EH (cell line): ENCODE measurements around the gene OR6S1.

Experiments used
- DNase-seq: peaks from one replicate; pipeline ENCODE4 v3.0.0-alpha.2; 2015; ENCODE audit warnings: low read depth

OR6S1 gene

DNA sequence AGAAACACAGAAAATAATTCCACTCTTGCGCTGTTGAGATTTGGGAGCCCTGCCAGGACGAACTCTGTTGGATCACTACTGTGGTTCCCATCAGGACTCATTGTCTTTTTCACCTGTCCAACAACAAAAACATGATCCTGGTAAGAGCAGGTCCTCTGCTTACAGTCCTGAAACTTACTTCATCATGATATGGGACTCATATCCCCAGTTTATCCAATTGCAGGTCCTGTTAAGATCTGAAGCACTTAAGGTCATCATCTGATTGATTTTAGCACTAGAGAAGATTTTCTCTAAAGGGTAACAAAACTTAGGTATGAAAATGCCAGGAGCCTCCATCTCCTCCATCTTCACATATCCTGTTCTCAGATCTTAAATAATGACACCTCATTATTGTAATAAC is at the start of gene OR6S1:
OR6S1 (minus strand) TSS at position 101 of the 400 bp plus-strand sequence; CDS start at position 101, 0 bp downstream.
- DNase-seq = no peak

DNA sequence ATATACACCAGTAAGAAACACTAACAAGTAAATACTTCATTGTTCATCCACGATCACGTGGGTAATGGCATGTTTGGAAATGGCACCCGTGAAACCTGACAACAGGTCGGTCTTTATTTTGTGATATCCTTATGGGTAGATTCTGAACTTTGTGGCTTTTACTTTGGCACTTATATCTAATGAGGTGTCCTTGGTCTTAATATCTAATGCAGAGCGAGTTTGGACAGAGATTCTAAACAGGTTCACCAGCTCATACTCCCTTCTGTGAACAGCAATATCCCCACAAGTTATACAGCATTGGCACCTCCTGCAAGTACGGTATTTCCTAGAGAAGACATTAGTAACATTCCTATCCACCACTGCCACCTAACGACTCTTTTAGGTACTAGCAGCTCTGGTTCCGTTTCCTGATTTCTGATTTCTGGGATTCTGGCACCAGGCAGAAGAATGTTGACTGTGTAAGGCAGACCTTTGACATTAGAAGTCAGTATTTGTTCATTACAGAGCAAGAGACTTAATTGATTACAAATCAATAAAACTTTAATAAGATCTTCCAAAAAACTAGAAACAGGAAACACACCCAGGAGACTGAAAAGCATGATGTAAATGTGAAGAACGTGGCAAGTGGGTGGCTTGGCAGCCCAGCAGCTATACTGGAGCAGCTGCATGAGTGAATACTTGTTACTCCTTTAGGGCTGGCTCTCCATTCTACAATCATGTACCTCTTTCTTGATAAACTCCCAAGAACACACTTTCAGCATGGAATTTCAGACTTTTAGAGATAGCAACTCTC is 49.6 kb upstream of the OR6S1 start:
- DNase-seq = peak; percentile 75

DNA sequence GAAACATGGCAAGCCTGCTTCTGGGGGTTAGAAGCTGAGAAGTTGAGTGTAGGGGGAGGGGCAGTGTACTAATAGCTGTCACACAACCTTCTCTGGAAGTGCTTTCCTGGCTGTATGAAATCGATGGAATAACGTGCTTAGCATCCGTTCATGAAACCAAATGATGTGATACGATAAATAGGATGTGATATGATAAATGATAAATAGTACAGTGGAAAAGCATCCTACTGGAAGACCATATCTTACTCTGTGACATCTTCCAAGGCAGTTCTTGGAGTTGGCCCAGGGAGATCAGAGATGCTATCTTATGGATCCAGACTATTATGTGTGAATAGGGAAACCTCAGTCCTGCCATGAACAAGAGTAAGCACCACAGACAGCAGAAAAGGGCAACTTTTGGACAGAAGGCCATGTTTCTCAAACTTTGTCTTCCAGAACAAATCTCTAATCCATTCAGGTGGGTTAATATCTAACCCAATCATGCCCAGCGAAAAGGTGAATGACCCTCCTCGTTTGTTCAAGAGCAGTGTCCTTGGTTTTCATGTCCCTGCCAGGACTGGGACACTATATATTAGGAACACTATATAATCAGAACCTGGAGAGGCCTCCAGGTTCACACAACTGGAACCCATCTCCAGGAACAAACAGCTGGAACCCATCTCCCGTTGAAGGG is 46.8 kb upstream of the OR6S1 start, which contains the start of gene ANG:
ANG (plus strand) TSS at position 598 of the 673 bp plus-strand sequence. CDS start 4,801 bp downstream, outside the sequence.
- no peak for DNase-seq

DNA sequence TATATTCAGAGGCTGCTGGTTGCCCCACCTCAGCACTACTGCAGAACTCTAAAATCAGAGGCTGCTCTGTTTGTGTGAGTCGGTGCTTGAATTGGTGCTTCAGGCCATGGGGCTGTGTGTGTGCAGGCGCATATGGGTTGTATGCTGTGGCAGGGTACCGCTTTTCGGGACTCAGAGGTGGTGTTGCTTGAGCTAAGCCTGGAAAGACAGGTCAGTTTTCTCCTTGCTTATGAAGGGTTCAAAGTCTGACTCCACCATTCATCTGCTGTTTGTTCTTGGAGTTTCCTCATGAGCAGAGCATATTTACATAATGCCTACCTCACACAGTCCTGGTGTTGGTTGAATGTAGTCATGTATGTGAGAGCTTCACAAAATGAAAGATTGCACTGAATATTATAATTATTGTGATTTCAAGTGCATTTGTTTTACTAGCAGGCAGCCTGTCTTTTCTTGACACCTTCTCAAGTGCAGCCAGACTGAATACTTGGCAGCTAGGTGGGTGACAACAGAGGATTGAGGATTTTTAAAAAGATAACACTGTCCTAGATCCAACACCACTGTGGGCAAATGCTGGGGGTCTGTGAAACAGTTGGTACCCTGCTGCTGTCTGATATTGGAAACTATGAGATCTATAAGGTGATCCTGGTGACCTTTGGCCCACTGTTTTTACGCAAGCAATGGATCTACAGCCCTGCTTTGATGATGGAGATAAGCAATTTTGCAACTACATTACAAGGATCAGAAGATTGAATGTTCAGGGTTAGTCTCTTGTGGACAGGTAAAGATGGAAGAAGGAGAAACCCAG is 46.1 kb upstream of the OR6S1 start:
- DNase-seq = no peak

- DNase-seq = peak; percentile 15
Measured at GRCh38 chr14:20686386-20687143, 45.1 kb upstream of the OR6S1 start.

DNA sequence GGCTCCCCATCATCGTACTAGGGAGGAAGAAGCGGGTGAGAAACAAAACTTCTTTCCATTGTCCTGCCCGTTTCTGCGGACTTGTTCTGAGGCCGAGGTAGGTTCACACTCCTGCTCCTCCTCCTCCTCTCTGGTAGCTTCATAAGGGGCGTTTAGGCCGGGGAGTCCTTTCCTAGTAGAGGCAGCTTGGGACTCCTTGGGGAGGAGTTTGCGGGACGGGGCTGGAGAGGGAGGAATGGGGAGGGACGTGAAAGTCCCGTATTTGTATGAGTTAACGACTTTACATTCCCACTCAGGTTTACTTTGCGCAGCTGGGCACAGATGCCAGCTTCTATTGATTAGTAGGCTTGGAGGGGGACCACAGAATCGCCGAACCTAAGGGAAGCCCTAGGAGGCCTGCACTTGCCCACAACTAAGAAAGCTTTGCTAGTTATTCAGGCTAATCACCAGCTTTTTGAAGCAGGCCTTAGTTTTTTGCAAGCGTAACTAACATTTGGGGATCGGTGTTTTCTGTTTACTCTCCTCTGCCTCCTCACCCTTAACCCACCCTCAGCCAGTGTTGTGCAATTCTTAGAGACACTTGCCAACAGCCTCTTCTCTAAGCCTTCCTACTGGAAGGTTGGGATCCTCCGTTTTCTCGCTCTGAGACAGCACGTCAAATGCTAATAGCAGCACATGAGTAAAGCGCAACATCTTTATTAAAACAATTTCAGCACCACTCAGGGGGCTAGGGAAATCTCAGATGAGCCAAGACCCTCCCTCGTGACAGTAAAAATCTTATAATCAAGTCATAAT is 43.4 kb upstream of the OR6S1 start:
- peak; percentile 70 for DNase-seq

- peak; percentile 94 for DNase-seq
Measured at GRCh38 chr14:20683891-20684661, 42.6 kb upstream of the OR6S1 start, which contains the start of gene RNASE4. Gene RNASE4 (plus strand): TSS chr14:20684560. CDS start chr14:20699372, 14,812 bp downstream.

DNA sequence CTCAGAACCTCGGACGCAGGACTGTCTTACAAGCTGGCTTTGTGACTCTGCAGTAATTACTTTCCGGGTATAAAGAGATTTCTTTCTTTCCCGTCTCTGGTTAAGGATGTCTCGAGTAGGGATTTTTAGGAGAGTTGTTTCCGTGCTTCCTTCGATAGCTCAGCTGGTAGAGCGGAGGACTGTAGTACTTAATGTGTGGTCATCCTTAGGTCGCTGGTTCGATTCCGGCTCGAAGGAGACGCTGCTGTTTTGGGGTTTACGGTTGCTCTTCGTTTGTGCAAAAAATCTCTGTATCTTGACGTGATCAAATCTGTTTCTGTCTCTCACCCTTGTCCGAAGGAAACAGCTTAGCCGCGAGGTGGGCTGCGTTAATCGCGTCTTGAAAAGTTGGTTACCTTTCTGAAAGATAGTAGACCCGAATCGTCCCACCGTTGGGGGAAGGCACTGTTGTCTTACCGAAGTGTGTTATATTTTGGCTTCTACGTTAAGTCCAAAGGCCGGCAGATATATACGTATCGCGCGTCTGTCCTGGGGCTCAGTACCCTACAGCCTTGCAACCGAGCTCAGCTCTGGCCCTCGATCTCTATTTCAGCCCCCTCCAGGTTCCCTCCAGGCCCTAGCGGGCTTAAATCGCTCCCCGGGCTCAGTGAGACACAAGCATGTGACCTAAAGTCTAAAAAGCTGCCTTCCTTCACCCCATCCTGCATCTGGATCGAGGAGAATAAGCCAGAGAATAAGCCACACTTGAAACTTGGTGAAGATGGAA is 41.8 kb upstream of the OR6S1 start:
- peak; percentile 93 for DNase-seq

DNA sequence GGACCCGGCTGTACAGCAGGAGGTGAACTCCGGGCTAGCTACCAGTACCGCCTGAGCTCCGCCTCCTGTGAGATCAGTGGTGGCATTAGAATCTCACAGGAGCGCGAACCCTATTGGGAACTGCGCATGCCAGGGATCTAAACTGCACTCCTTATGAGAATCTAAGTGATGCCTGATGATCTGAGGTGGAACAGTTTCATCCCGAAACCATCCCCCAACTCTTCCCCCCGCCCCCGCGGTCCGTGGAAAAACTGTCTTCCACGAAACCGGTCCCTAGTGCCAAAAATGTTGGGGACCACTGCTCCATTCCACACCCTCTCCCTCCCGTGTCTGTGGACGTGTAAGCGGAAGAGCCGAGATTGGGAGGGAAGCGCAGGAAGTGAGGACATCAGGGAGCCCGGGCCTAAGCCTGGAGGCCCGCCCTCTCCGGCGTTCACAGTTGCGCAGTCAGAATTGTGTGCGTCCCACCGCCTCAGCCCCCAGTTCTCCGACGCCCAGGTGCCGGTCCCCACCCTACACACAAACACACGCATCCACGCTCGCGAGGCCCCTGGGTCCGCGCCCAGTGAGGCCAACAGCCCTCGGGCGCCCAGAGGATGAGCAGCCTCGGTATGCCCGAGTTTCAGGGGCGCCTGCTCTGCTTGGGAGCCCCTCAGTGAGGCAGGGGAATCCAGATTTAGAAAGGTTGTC is 41.1 kb upstream of the OR6S1 start:
- DNase-seq = peak; percentile 96

DNA sequence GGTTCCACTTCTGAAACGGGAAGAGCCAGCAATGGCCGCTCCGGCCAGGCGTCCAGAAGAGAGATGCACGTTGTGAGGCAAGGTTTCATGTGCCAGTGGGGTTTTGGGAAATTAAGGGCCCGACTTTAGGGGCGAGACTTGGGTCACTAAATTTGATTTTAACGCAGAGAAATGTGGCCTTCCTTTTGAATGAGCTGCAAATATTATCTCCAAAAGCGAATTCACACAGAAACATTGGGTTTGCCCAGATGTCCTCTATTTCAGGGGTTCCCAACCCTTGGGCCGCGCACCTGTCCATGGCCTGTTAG is 40.6 kb upstream of the OR6S1 start:
- DNase-seq = no peak

DNA sequence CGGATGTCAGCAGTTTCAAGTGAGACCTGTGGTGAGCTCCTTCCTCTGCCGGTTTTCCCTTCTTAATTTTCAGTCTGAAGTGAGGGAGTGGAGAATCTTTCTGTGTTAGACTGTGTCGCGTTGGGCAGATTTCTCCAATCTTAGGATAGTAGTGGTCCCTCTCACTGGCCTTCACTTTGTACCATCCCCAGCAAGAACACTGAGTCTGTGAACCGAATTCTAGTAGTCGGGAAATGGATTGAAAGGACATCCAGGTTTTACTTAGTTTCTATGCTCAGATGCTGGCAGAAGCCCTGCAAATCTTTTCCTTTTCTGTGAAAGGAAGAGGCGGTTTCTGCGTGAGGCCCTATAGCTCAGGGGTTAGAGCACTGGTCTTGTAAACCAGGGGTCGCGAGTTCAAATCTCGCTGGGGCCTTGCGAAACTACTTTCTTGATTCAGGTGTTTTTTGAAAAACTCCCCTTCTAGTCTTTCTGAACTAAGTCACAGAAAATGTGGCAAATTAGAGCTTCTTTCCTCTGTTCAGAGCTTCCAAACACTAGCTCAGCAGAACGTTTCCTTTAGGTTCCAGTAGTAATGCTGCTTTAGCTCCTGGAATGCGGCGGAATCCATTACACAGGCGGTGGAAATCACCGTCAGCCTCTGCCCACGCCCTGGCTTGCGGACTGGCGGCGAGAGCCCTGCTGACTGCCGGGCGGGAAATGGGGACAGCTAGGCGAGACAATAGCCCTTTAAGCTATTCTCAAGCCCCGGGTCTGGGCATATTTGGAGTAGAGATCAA is 40.0 kb upstream of the OR6S1 start:
- DNase-seq = peak; percentile 91

DNA sequence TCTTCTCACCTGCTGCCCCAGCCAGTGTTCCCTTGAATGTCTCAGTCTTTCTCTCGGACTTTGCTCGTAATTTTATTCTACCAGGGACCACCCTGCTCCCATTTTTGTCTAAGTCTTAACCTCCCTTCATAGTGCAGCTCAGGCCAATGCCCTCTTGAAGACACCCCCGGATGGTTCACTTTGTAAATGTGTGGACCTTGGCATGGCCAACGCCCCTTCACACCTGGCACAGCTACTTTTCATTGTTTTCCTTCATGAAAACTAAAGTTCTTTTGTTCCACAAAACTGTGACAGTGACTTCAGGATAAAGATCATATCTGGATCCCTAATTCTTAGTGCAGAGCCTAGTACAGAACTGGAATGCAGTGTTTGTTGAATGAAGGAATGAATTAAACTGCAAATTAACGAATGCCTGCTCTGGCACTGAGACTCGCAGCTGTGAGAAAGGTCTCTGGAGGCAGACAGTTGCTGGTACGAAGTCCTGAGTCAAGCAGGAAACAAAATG is 39.4 kb upstream of the OR6S1 start:
- DNase-seq = no peak

GRCh38 chr14:20680363-20680762 is 38.9 kb upstream of the OR6S1 start:
- DNase-seq = no peak

GRCh38 chr14:20679907-20680306 is 38.4 kb upstream of the OR6S1 start:
- DNase-seq = peak; percentile 65

GRCh38 chr14:20676072-20676471 is 34.6 kb upstream of the OR6S1 start:
- no peak for DNase-seq

DNA sequence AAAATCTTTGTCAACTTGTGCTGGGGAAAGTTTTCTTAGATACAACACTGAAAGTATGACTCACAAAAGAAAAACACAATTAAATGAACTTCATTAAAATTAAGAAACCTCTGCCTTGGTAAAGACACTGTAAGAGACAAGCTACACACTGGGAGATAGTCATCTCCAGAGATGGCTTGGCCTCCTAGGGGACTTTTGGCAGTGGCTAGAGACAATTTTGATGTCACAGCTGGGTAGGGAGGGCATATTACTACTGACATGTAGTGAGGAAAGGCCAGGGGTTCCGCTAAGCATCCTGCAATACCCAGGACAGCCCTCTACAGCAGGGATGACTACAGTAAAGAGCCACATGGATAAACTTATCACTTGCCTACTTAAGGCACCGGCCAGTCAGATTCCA is 34.2 kb upstream of the OR6S1 start:
- DNase-seq = no peak

- DNase-seq = no peak
Measured at GRCh38 chr14:20671597-20672283, 30.2 kb upstream of the OR6S1 start.
